Smooth muscle cell (in vitro differentiated cells): ENCODE measurements around the gene RERE. TPM values are rescaled to one million over a fixed set of nuclear protein-coding genes. Genes with fewer than 3 reads are reported as not detected.

Experiments
- DNase-seq: peaks from one replicate; lab custom pipeline; 2025; ENCODE audit not compliant: unreplicated experiment; lab: John Stamatoyannopoulos, UW
- H2AFZ ChIP-seq: fragments of 200-600 bp; sonication (generic); 2 replicates; pipeline ENCODE4 v1.6.0; 2016; ENCODE audit warnings: antibody characterized with exemption, low read depth, mild to moderate bottlenecking
- H3F3A ChIP-seq: fragments of 200-600 bp; sonication (generic); 2 replicates; pipeline ENCODE4 v1.6.0; 2017; ENCODE audit warnings: antibody characterized with exemption, low read depth
- H3K27ac ChIP-seq: fragments of 200-600 bp; sonication (generic); 2 replicates; pipeline ENCODE4 v1.5.1; 2016; ENCODE audit warnings: low read depth, mild to moderate bottlenecking
- H3K27me3 ChIP-seq: fragments of 200-600 bp; sonication (generic); 2 replicates; pipeline ENCODE4 v1.6.1; 2016; ENCODE audit warnings: low read depth, mild to moderate bottlenecking
- H3K36me3 ChIP-seq: fragments of 200-600 bp; sonication (generic); 2 replicates; pipeline ENCODE4 v1.5.1; 2016; ENCODE audit warnings: low read depth
- H3K4me1 ChIP-seq: fragments of 200-600 bp; sonication (generic); 2 replicates; pipeline ENCODE4 v1.5.1; 2016; ENCODE audit warnings: low read depth
- H3K4me2 ChIP-seq: fragments of 200-600 bp; sonication (generic); 2 replicates; pipeline ENCODE4 v1.6.0; 2016; ENCODE audit warnings: mild to moderate bottlenecking
- H3K4me3 ChIP-seq: fragments of 200-600 bp; sonication (generic); 2 replicates; pipeline ENCODE4 v1.5.1; 2016; ENCODE audit warnings: mild to moderate bottlenecking
- H3K79me2 ChIP-seq: fragments of 200-600 bp; sonication (generic); 2 replicates; pipeline ENCODE4 v1.6.0; 2016; ENCODE audit warnings: low read depth, mild to moderate bottlenecking
- H3K9ac ChIP-seq: fragments of 200-600 bp; sonication (generic); 2 replicates; pipeline ENCODE4 v1.6.0; 2016; ENCODE audit warnings: low read depth
- H3K9me3 ChIP-seq: fragments of 200-600 bp; sonication (generic); replicated peaks from 2 replicates; pipeline ENCODE4 v1.5.1; 2016; ENCODE audit warnings: low read depth
- H4K20me1 ChIP-seq: fragments of 200-600 bp; sonication (generic); 2 replicates; pipeline ENCODE4 v1.6.0; 2016; ENCODE audit warnings: low read depth
- CTCF ChIP-seq: fragments of 200-600 bp; sonication (generic); IDR thresholded peaks from 2 replicates; pipeline ENCODE4 v1.5.1; 2017; ENCODE audit warnings: borderline replicate concordance, mild to moderate bottlenecking, antibody characterized with exemption; ENCODE audit not compliant: insufficient read depth, poor library complexity, severe bottlenecking
- WGBS: methylation state at CpG from one replicate; pipeline ENCODE4 v1.1.7; 2016; ENCODE audit warnings: low lambda C conversion rate; 5-methylcytosine and 5-hydroxymethylcytosine counted together
- polyA plus RNA-seq: library from polyadenylated mRNA; unstranded; fragments of >200 nt; fragmentation: Nextera tagmentation; extraction: Ambion mirVana; gene quantifications from 2 replicates; pipeline ENCODE4 v1.2.1, GENCODE V29; 2016
- total RNA-seq: library from RNA; depleted of rRNA; stranded (reverse); fragments of >200 nt; gene quantifications from 2 replicates; pipeline ENCODE4 v1.2.3, GENCODE V29; 2014

Gene RERE
- total and polyA plus RNA-seq, 2 experiments from 2014 or later: 45.6 to 59.2 TPM

GRCh38 chr1:8539683-8540082, 277.8 kb downstream of the RERE start:
- no peaks in the 10 kb centered on the region for H3F3A ChIP-seq
- peaks cover 58% of the 10 kb centered on the region for H3K79me2 ChIP-seq
- peaks cover 11% of the 10 kb centered on the region for H3K36me3 ChIP-seq
- no peak for DNase-seq
- no peak overlapping the region for H2AFZ ChIP-seq
- TF ChIP-seq CTCF: no peak
- H3K4me2 ChIP-seq: no peak overlapping the region
- no peaks in the 10 kb centered on the region for H3K27me3 ChIP-seq
- no peaks in the 10 kb centered on the region for H3K4me1 ChIP-seq
- 95% methylated on average over 4 of the region's 4 CpGs for WGBS
- H3K27ac ChIP-seq: peak overlapping the region; percentile 1
- H3K4me3 ChIP-seq: no peak overlapping the region
- H3K9me3 ChIP-seq: no peaks in the 10 kb centered on the region
- H3K9ac ChIP-seq: no peak overlapping the region
- H4K20me1 ChIP-seq: peaks cover 57% of the 10 kb centered on the region

GRCh38 chr1:8538502-8538901, 278.9 kb downstream of the RERE start:
- H3K9ac ChIP-seq: no peak overlapping the region
- no peaks in the 10 kb centered on the region for H3K9me3 ChIP-seq
- no peak for TF ChIP-seq CTCF
- peaks cover 57% of the 10 kb centered on the region for H4K20me1 ChIP-seq
- H2AFZ ChIP-seq: no peak overlapping the region
- peaks cover 2% of the 10 kb centered on the region for H3K36me3 ChIP-seq
- no peak overlapping the region for H3K4me2 ChIP-seq
- H3K4me3 ChIP-seq: no peak overlapping the region
- no peak for DNase-seq
- H3K79me2 ChIP-seq: peaks cover 59% of the 10 kb centered on the region
- 84% methylated on average over 3 of the region's 3 CpGs for WGBS
- H3K4me1 ChIP-seq: no peaks in the 10 kb centered on the region
- no peak overlapping the region for H3K27ac ChIP-seq
- no peaks in the 10 kb centered on the region for H3F3A ChIP-seq
- H3K27me3 ChIP-seq: no peaks in the 10 kb centered on the region

GRCh38 chr1:8537991-8538390, 279.4 kb downstream of the RERE start:
- H3K36me3 ChIP-seq: no peaks in the 10 kb centered on the region
- no peaks in the 10 kb centered on the region for H3K27me3 ChIP-seq
- no peak overlapping the region for H3K27ac ChIP-seq
- H2AFZ ChIP-seq: no peak overlapping the region
- TF ChIP-seq CTCF: no peak
- H3F3A ChIP-seq: no peaks in the 10 kb centered on the region
- 85% methylated on average over 2 of the region's 2 CpGs for WGBS
- peaks cover 54% of the 10 kb centered on the region for H4K20me1 ChIP-seq
- no peaks in the 10 kb centered on the region for H3K9me3 ChIP-seq
- H3K4me3 ChIP-seq: no peak overlapping the region
- H3K9ac ChIP-seq: no peak overlapping the region
- H3K4me2 ChIP-seq: no peak overlapping the region
- peaks cover 56% of the 10 kb centered on the region for H3K79me2 ChIP-seq
- no peaks in the 10 kb centered on the region for H3K4me1 ChIP-seq
- DNase-seq: no peak

- Histone ChIP-seq H3K9ac (no peak overlapping the region), H3K4me3 (no peak overlapping the region), H3K4me1 (no peaks in the 10 kb centered on the region), H4K20me1 (peaks cover 42% of the 10 kb centered on the region), H3K27me3 (no peaks in the 10 kb centered on the region), H3K79me2 (peaks cover 63% of the 10 kb centered on the region), H3K36me3 (no peaks in the 10 kb centered on the region), H3K27ac (no peak overlapping the region), H3F3A (no peaks in the 10 kb centered on the region), H3K9me3 (no peaks in the 10 kb centered on the region), H2AFZ (no peak overlapping the region), H3K4me2 (no peak overlapping the region)
- WGBS: 96% methylated on average over 2 of the region's 2 CpGs
- no peak for DNase-seq
- no peak for TF ChIP-seq CTCF
Observed at GRCh38 chr1:8536515-8536914, 280.9 kb downstream of the RERE start.
